Lower leg skin (tissue), 3 donors: Measurements from ENCODE around the gene METTL22.

Experiments
- CTCF ChIP-seq, 3 donors: fragments of 450-650 bp; IDR thresholded peaks; one replicate each; pipeline ENCODE4 v1.5.1; 2016; ENCODE audit warnings: antibody characterized with exemption in 3 of 3, mild to moderate bottlenecking in 3 of 3, moderate library complexity in 2 of 3
- POLR2A ChIP-seq, 2 donors: fragments of 450-650 bp; IDR thresholded peaks; one replicate each; pipeline ENCODE4 v1.6.1; 2016 to 2017; ENCODE audit warnings: antibody characterized with exemption in 2 of 2, mild to moderate bottlenecking in 1 of 2, moderate library complexity in 1 of 2

DNA sequence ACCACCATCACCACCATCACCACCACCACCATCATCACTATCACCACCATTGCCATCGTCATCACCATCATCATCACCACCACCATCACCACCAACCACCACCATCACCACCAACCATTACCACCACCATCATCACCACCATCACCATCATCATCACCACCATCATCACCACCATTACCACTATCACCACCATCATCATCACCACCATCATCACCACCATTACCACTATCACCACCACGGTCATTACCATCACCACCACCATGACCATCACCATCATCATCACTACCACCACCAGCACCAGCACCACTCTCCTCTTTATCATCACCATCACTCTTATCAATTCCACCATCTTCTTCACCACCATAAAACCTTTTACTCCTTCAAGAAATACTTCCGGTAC lies 30.0 kb upstream of the METTL22 start:
- TF ChIP-seq CTCF (IDR thresholded peaks at IDR 0.05) (no peak), POLR2A (IDR thresholded peaks at IDR 0.05) (no peak)
